ENCODE data around the gene AP2A2. TPM values are rescaled to one million over a fixed set of nuclear protein-coding genes. Genes with fewer than 3 reads are reported as not detected.
A peak's percentile ranks its signal among the peaks of the same experiment; 100 is the strongest.

Gene AP2A2
- total and polyA plus RNA-seq, 10 donors, result 32.7 to 321 (median 153) TPM

DNA sequence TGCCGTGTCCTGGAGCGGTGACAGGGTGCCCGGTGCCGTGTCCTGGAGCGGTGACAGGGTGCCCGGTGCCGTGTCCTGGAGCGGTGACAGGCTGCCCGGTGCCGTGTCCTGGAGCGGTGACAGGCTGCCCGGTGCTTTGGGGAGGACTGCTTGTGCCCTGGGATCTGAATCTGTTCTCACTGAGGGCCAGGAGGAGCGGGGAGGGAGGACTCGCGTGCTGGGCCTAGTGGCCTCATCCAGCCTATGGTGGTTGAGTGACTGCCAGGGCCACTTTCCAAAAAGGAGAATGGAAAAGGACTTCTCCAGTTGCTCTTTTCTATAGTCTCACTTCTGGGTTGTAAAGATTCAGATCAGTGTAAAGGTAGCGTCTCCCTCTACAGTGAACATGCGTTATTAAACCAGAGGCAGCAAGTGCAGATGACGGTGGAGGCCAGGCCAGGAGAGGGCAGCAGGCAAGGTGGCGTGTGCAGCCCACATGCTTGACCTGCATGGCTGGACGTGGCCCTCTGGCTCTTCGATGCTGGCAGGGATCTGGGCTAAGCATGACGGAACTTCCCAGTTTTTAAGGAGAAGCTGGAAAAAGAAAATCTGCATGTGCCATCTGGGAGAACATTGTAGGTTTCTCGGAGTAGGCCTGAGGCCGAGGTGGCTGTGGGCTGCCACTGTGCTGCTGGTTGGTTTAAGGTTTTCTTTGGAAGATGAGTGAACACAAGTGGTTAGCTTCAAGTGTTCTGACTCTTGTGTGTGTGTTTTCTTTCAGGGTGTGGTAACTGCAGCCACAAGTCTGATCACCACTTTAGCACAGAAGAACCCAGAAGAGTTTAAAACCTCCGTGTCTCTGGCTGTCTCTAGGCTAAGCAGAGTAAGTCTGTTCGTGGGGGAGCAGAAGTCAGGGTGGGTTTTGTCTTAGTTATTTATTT lies 55.0 kb downstream of the AP2A2 start:
- Histone ChIP-seq H3K36me3 (peaks cover 0 to 96% (median 74%) of the 10 kb centered on the region in 6 donors), H3K27ac (peak overlapping the region in 3 of 8 donors; percentile 4 to 28 (median 9))
- 80 to 93% (median 91%) methylated on average over 17 to 26 of the region's 26 CpGs for WGBS, 5 donors

DNA sequence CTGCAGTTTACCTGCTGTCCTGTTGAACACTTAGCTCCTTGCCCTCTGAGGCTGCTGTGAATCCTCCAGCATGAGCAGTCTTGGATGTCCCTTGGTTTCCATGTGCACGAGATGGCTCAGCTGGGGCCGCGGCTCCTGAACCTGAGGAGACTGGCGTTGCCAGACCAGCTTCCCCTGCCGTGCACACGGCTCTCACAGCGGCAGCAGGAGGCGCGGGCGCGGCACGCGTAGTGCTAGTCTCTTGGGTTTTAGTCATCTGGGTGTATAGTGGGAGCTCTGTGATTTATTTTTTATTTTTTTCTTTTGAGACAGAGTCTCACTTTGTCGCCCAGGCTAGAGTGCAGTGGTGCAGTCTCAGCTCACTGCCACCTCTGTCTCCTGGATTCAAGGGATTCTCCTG lies 56.1 kb downstream of the AP2A2 start:
- DNase-seq, result no peak
- TF ChIP-seq, protein P1, sequence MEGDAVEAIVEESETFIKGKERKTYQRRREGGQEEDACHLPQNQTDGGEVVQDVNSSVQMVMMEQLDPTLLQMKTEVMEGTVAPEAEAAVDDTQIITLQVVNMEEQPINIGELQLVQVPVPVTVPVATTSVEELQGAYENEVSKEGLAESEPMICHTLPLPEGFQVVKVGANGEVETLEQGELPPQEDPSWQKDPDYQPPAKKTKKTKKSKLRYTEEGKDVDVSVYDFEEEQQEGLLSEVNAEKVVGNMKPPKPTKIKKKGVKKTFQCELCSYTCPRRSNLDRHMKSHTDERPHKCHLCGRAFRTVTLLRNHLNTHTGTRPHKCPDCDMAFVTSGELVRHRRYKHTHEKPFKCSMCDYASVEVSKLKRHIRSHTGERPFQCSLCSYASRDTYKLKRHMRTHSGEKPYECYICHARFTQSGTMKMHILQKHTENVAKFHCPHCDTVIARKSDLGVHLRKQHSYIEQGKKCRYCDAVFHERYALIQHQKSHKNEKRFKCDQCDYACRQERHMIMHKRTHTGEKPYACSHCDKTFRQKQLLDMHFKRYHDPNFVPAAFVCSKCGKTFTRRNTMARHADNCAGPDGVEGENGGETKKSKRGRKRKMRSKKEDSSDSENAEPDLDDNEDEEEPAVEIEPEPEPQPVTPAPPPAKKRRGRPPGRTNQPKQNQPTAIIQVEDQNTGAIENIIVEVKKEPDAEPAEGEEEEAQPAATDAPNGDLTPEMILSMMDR (IDR thresholded peaks at IDR 0.05 in 8 of 11, conservative IDR thresholded peaks at IDR 0.05 in 3 of 11), result no peak
- TF ChIP-seq POLR2A (IDR thresholded peaks at IDR 0.05) (no peak), POLR2AphosphoS5 (IDR thresholded peaks at IDR 0.05) (peak in 2 of 3 donors; percentile 11 to 51)
- no peak overlapping the region for H3K27ac ChIP-seq
- 90 to 97% (median 95%) methylated on average over 14 of the region's 14 CpGs for WGBS, 5 donors
- no peaks in the 10 kb centered on the region for H3K9me3 ChIP-seq
- H3K4me3 ChIP-seq, result no peak overlapping the region
- intact Hi-C loops (cut with DNase I; ENCODE audit: low total_unique reads), result no loop called here
- H3K36me3 ChIP-seq, result peaks cover 3 to 96% (median 81%) of the 10 kb centered on the region in 6 donors
- no peaks in the 10 kb centered on the region for H3K27me3 ChIP-seq (replicated peaks in 1 of 7)
- peaks cover 0 to 44% (median 30%) of the 10 kb centered on the region in 6 donors for H3K4me1 ChIP-seq

More for the DNA sequence above, 55.0 kb downstream of the AP2A2 start:
- H3K27me3 ChIP-seq (replicated peaks in 1 of 7), result no peaks in the 10 kb centered on the region
- H3K9me3 ChIP-seq, result no peaks in the 10 kb centered on the region
- H3K4me1 ChIP-seq, result peaks cover 4 to 46% (median 35%) of the 10 kb centered on the region in 6 donors
- no peak overlapping the region for H3K4me3 ChIP-seq
- no peak for TF ChIP-seq POLR2A (IDR thresholded peaks at IDR 0.05)
- TF ChIP-seq POLR2AphosphoS5 (IDR thresholded peaks at IDR 0.05), result peak in 2 of 3 donors; percentile 48 to 53
- TF ChIP-seq, protein P1 (IDR thresholded peaks at IDR 0.05 in 8 of 11, conservative IDR thresholded peaks at IDR 0.05 in 3 of 11), result no peak
- intact Hi-C loops (cut with DNase I; ENCODE audit: low total_unique reads), result no loop called here
- DNase-seq, result no peak

DNA sequence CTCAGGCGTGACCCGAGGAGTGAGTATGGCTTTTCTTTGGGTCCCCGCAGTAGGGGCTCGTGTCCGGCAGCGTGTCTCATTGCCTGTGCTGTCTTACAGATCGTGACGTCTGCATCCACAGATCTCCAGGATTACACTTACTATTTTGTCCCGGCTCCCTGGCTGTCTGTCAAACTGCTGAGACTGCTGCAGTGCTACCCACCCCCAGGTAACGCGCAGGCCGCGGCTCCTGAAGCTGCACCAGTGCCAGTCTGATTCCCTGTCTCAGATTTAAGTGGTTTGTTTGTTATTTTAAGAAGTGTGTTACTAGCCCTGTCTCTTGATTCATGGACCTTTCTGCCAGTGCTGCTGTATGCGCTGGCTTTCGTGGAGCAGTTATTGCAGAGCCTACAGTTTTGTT lies 58.9 kb downstream of the AP2A2 start:
- Histone ChIP-seq H3K27ac (no peak overlapping the region), H3K4me3 (no peak overlapping the region), H3K4me1 (peaks cover 0 to 19% (median 8%) of the 10 kb centered on the region in 6 donors), H3K27me3 (replicated peaks in 1 of 7) (no peaks in the 10 kb centered on the region), H3K36me3 (peaks cover 3 to 96% (median 82%) of the 10 kb centered on the region in 6 donors), H3K9me3 (no peaks in the 10 kb centered on the region)
- WGBS, 5 donors, result 90 to 98% (median 94%) methylated on average over 15 of the region's 15 CpGs
- no peak for DNase-seq
- TF ChIP-seq, protein P1 (IDR thresholded peaks at IDR 0.05 in 8 of 11, conservative IDR thresholded peaks at IDR 0.05 in 3 of 11), result no peak
- no peak for TF ChIP-seq POLR2A (IDR thresholded peaks at IDR 0.05)
- TF ChIP-seq POLR2AphosphoS5 (IDR thresholded peaks at IDR 0.05), result no peak
- intact Hi-C loops (cut with DNase I; ENCODE audit: low total_unique reads), result no loop called here

DNA sequence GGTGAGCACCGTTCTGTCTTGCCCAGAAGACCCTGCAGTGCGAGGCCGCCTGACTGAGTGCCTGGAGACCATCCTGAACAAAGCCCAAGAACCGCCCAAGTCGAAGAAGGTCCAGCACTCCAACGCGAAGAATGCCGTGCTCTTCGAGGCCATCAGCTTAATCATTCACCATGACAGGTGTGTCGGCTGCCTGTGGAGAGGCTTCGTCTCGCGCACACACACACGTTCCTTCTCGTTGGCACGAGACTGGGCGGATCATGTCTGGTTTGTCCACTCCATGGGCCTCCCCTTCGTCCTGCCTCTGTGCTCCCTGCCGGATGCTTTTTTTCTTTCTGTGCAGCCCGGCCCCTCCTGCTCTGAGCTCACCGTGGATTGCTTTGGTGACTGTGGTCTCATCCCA lies 59.7 kb downstream of the AP2A2 start:
- Histone ChIP-seq H3K27me3 (replicated peaks in 1 of 7) (no peaks in the 10 kb centered on the region), H3K4me1 (peaks cover 0 to 24% (median 10%) of the 10 kb centered on the region in 6 donors), H3K27ac (no peak overlapping the region), H3K9me3 (no peaks in the 10 kb centered on the region), H3K36me3 (peaks cover 3 to 100% (median 88%) of the 10 kb centered on the region in 6 donors), H3K4me3 (no peak overlapping the region)
- intact Hi-C loops (cut with DNase I; ENCODE audit: low total_unique reads), result no loop called here
- no peak for DNase-seq
- peak in 1 of 3 donors; percentile 19 for TF ChIP-seq POLR2AphosphoS5 (IDR thresholded peaks at IDR 0.05)
- TF ChIP-seq, protein P1 (IDR thresholded peaks at IDR 0.05 in 8 of 11, conservative IDR thresholded peaks at IDR 0.05 in 3 of 11), result no peak
- WGBS, 5 donors, result 91 to 96% (median 91%) methylated on average over 21 of the region's 21 CpGs
